Activated CD8-positive, alpha-beta memory T cell treated with anti-CD3 and anti-CD28 coated beads, Interleukin-2, amount 50 U/mL, for 4 hours (primary cell): ENCODE measurements around the gene TMEM38A.
"Not testable (repeated sequence)": the region's sequence is repeated elsewhere in the genome, so short reads cannot be mapped to it uniquely, and the experiment has no call there.

Source experiments
- DNase-seq: peaks from one replicate; pipeline ENCODE4 v3.0.0-alpha.2; 2020

The TMEM38A gene

DNA sequence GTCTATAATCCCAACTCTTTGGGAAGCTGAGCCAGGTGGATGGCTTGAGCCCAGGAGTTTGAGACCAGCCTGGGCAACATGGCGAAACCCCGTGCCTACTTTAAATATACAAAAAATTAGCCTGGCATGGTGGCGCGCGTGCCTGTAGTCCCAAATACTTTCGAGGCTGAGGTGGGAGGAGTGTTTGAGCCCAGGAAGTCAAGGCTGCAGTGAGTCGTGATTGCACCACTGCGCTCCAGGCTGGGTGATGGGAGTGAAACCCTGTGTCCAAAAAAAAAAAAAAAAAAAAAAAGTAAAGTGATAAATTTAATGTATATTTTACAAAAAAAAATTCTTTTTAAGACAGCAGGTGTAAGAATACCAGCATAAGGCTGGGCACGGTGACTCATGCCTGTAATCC is 17.6 kb downstream of the TMEM38A start:
- DNase-seq = no peak

DNA sequence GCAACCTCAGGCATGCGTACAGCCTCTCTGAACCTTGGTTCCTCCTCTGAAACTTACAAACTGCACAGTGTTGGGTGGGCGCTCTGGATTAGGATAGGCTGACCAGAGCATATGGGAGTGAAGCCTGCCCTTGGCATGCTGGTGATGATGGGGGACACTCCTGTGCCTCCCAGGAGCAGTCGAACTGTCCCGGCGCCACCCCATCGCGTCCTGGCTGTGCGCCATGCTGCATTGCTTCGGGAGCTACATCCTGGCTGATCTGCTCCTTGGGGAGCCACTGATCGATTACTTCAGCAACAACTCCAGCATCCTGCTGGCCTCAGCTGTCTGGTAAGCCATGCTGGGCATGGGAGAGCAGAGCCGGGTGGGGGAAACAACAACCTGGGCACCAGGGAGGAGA is 18.9 kb downstream of the TMEM38A start:
- DNase-seq = no peak

DNA sequence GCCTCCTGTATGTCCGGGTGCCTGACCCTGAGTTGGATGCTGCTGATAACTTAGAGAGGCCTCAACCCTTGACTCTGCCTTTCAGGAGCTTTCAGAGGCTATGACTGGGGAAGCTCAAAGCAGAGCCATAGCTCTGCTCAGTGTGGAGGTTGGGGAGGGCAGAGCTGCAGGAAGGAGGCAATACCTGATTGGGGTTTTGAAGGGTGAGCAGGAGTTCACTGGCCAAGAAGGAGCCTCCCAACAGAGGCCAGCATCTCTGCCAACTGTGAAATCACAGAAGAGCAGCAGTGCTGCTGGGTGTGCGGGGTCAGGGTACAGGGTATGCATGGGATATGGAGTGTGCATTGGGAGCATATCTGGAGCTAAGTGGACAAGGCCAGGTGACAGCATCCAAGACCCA is 21.6 kb downstream of the TMEM38A start:
- DNase-seq = no peak

DNA sequence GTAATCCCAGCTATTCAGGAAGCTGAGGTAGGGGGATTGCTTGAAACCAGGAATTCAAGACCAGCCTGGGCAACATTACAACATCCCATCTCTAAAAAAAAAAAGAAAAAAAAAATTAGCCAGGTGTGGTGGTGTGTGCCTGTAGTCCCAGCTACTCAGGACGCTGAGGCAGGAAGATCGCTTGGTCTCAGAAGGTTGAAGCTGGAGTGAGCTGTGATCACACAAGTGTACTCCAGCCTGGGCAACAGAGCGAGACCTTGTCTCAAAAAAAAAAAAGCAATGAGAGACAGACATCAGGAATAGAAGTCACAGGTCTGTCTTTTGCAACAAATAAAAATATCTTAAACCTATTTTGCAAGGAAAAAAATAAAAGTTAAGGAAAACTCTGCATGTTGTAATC is 23.3 kb downstream of the TMEM38A start:
- DNase-seq = no peak

DNA sequence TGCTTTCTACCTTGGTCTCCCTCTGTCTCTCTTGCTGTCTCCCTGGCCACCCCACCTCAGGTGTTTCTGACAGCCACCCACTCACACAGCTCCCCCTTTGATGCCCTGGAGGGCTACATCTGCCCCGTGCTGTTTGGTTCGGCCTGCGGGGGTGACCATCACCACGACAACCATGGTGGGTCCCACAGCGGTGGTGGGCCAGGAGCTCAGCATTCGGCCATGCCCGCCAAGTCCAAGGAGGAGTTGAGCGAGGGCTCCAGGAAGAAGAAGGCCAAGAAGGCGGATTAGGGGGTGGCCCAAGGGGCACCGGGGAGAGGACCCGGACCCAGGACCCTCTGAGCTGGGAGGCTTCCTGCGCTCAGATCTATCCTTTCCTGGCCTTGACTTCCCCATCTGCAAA is 27.1 kb downstream of the TMEM38A start:
- DNase-seq = no peak

DNA sequence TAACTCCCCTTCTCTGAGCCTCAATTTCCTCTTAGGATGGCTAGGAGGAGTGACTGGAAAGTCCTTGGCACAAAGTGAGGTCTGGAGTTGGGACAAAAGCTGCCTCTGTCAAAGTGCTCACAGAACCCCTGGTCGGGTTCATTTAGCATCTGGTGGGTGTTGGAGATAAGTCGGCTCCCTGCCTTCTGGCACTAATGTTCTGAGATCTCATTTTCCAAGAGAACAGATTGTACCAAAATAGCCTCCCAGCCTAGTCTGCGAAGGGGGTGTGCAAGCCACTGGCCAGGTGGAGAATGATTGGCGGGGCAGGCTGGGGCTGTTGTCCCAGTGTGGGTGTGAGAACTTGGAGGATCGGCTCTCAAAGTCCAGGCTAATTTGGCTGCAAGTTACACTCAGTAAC is 38.0 kb downstream of the TMEM38A start:
- DNase-seq = no peak

DNA sequence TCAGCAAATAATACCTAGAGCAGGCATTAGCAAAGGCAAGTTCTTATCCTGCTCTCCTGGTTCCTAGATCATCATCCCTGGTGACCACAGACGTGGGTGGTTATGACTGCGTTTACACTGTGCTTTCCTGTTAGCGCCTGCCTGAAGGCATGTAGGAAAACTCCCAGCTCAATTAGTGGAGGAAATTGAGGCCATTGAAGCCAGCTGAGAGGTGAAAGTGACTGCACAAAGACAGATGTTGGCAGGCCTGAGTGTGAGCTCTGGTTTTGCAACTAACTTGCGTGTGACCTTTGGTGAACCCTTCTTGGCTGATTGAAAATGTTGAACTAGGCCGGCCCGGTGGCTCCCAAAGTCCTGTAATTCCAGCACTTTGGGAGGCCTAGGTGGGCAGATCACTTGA is 41.2 kb downstream of the TMEM38A start:
- DNase-seq = no peak

DNA sequence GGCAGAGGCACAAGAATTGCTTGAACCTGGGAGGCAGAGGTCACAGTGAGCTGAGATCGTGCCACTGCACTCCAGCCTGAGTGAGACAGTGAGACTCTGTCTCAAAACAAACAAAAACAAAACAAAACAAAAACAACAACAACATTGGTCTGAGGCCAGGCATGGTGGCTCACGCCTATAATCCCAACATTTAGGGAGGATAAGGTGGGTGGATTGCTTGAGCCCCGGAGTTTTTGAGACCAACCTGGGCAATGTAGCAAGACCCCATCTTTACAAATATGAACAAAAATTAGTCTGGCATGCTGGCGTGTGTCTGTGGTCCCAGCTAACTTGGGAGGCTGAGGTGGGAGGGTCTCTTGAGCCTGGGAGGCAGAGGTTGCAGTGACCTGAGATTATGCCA is 42.7 kb downstream of the TMEM38A start:
- no peak for DNase-seq

DNA sequence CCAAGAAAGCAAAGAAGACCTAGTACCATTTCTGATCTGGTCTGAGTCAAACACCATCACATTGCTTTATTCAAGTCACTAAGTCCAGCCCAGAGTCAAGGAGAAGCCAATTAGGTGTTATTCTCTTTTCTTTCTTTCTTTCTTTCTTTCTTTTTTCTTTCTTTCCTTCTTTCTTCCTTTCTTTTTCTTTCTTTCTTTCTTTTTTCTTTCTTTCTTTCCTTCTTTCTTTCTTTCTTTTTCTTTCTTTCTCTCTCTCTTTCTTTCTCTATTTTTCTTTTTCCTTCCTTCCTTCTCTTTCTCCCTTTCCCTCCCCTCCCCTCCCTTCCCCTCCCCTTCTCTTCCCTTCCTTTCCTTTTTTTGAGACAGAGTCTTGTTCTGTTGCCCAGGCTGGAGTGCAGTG is 49.9 kb downstream of the TMEM38A start:
- not testable (repeated sequence) for DNase-seq

DNA sequence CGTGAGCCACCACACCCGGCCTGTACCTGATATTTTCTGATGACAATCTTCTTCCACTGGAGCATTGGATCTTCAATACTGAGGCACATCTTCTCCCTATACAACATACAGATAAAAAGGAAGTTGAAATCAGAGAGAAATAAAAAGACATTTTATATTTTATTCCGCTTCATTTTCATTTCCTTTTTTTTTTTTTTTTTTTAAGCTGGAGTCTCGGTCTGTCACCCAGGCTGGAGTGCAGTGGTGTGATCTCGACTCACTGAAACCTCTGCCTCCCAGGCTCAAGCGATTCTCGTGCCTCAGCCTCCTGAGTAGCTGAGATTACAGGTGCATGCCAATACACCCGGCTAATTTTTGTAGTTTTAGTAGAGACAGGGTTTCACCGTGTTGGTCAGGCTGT is 51.4 kb downstream of the TMEM38A start:
- not testable (repeated sequence) for DNase-seq

DNA sequence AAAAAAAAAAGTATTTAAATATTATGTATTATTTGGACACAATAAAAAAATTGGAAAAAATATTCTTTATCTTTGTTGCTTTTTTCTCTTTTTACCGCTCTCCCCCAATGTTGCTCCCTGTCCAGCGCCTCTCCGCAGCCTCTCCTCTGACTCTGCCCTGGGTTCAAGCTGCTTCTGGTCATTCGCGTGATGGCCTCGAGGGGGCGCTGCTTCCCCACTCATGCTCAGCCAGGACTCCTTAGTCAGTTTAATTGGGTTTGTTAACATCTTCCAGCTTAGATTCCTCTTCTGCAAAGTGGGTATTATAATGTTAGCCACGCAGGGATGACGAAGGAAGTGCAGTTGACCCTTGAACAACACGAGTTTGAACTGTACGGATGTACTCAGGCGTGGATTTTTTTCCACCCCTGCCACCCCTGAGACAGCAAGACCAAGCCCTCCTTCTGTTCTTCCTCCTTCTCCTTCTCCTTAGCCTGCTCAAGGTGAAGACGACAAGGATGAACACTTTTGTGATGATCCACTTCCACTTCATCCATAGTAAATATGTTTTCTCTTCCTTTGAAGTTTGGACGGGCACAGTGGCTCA is 53.9 kb downstream of the TMEM38A start:
- peak; percentile 36 for DNase-seq

DNA sequence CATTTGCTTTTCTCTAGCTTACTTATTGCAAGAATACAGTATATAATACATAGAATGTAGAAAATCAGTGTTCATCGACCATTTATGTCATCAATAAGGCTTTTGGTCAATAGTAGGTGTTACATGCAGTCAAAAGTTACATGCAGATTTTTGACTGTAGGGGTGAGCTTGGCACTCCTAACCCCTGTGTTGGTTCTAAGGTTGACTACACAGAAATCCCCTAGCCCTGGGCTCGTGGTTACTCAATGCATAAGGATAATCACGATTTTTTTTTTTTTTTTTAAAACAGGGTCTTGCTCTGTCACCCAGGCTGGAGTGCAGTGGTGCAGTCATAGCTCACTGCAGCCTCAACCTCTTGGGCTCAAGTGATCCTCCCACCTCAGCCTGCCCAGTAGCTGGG is 54.7 kb downstream of the TMEM38A start:
- no peak for DNase-seq

DNA sequence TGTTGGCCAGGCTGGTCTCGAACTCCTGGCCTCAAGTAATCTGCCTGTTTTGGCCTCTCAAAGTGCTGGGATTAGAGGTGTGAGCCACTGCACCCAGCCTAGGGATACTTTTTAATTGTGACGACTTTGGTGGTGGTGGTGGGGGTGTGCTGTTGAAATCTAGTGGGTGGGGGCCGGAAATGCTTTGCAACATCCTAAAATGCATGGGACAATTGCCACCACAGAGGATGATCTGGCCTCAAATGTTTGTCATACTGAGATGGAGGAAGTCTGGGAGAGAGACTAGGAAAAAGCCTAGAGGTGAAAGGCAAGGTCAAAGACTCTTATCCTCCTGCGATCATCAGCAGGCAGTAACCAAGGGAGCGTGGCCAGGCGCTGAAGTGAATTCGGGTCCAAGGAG is 60.1 kb downstream of the TMEM38A start:
- no peak for DNase-seq

DNA sequence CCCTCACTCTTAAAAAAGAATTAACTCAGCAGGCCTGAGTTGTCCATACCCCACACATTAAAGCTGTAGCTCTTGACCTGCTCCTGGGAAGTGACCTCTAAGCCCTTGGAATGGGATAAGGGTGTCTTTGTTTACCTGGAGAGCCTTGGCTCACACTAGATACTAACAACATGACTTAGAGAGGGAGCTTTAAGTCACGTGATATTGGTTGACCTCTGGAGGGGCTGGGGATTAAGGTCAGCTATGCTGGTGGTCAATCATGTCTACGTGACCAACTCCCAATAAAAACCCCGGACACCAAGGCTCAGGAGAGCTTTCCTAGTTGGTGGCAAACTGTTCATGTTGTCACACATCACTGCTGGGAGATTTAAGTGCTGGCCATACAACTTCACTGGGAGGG is 61.7 kb downstream of the TMEM38A start:
- no peak for DNase-seq

DNA sequence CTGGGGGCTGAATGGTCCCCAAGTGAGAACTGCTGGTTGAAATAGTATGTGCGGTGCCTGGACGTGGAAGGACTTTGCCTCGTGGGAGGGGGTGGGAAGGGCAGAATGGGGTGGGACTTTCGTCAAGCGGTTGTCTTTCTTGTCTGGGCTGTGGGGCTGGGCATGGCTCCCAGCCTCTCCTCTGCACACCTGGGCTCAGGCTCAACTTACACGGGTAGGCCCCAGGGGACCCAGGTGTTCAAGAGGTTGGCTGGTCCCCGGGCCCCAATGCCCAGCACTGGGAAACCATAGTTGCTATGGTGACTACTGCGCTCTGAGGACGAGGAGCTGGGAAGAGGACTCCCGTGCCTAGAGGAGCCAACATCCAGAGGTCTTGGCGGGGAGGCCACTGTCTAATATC is 66.0 kb downstream of the TMEM38A start:
- no peak for DNase-seq

DNA sequence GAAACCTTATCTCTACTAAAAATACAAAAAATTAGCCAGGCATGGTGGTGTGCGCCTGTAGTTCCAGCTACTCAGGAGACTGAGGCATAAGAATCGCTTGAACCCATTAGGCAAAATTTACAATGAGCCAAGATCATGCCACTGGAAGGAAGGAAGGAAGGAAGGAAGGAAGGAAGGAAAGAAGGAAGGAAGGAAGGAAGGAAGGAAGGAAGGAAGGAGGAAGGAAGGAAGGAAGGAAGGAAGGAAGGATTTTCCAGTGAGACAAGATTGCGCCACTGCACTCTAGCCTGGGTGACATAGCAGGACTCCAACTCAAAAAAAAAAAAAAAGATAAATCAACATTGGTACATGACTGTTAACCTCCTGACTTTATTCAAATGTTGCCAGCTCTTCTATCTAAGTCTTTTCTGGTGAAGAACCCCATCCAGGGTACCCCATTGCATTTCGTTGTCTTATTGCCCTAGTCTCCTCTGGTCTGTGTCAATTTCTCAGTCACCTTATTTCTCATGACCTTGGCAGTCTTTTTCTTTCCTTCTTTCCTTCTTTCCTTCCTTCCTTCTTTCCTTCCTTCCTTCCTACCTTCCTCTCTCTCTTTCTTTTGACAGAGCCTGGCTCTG is 74.8 kb downstream of the TMEM38A start:
- not testable (repeated sequence) for DNase-seq

DNA sequence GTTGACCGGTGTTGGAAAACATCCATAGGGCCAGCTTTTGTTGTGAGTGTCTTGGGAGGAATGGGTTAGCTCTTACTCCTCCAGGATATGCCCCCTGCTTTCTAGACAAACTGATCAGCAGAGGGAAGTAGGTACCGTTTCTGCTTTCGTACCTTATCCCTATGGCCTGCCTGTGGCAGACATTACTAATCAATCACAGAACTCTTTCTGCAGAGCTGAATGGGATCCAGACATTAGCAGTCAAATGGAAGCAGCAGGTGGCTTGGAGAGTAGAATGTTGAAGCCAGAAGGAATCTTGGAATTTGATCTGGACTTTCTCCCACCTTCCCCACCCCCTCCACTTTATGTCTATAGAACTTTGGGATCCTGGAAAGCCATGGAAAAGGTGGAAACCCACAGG is 75.8 kb downstream of the TMEM38A start:
- no peak for DNase-seq

DNA sequence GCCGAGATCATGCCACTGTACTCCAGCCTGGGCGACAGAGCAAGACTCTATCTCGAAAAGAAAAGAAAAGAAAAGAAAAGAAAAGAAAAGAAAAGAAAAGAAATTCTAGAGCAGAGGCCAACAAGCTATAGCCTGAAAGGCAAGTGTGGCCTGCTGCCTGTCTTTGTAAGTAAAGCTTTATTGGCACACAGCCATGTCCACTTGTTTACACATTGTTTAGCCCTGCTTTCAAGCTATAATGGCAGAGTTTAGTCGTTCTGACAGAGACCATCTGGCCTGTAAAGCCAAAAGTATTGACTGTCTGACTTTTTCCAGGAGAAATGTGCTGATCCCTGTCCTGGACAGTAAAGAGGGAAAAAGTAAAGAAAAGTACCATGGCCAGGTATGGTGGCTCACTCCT is 77.0 kb downstream of the TMEM38A start:
- DNase-seq = no peak

DNA sequence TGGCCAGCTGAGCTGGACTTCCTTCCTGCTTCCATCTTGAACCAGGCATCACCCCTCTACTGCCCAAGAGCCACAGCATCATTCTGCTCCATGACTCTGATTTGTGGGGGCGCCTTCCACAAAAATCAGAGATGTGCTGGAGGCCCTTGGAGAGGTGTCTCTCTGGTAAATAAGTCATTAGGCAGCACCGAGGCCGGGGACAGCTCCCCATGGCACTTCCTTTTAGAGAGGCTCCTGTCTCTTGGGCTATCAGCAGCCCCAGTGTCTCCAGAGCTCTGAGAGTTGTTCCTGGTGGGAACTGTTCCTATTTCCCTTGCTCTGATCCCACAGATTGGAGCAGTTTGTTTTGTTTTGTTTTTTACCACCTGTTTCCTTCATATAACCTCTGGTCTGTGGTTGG is 78.6 kb downstream of the TMEM38A start:
- DNase-seq = no peak
